OCI-LY7 (cell line): ENCODE measurements around the gene KRT6B. TPM values are rescaled to one million over a fixed set of nuclear protein-coding genes. Genes with fewer than 3 reads are reported as not detected.

ENCODE experiments used
- BruUV-seq: library from RNA; stranded (reverse); fragments of 400-500 nt; replicated peaks from 2 replicates; lab custom pipeline; 2021; lab: Mats Ljungman, UMichigan
- CTCF ChIA-PET: fragments of 300-600 bp; sonication (Branson Sonifier 250); formaldehyde crosslinking; loops from one replicate; lab custom pipeline; 2022; ENCODE audit warnings: antibody characterized with exemption; ENCODE audit not compliant: unreplicated experiment; lab: Charles Lee
- POLR2A ChIA-PET: fragments of 300-600 bp; sonication (Branson Sonifier 250); formaldehyde crosslinking; loops from one replicate; lab custom pipeline; 2022; ENCODE audit warnings: antibody characterized with exemption; lab: Charles Lee
- DNase-seq: peaks from one replicate; pipeline ENCODE4 v3.0.0-alpha.2; 2015; ENCODE audit warnings: low spot score
- H2AFZ ChIP-seq: fragments of 200-600 bp; sonication (generic), shearing (Covaris generic); 2 replicates; pipeline ENCODE4 v1.6.1; 2014; ENCODE audit warnings: mild to moderate bottlenecking, antibody characterized with exemption, low read length, moderate library complexity
- H3K27ac ChIP-seq: fragments of 200-600 bp; sonication (generic); 2 replicates; pipeline ENCODE4 v1.5.1; 2014; ENCODE audit warnings: mixed run types, low read depth, mild to moderate bottlenecking, moderate library complexity, low read length, inconsistent platforms; ENCODE audit not compliant: poor library complexity, severe bottlenecking
- H3K36me3 ChIP-seq: fragments of 200-600 bp; sonication (generic); 2 replicates; pipeline ENCODE4 v1.6.1; 2014; ENCODE audit warnings: mild to moderate bottlenecking, antibody characterized with exemption, low read length, moderate library complexity, mixed read lengths; ENCODE audit not compliant: insufficient read depth
- H3K4me1 ChIP-seq: fragments of 200-600 bp; sonication (generic); 2 replicates; pipeline ENCODE4 v1.5.1; 2014; ENCODE audit warnings: mild to moderate bottlenecking, low read length; ENCODE audit not compliant: insufficient read depth, poor library complexity, severe bottlenecking
- H3K4me2 ChIP-seq: fragments of 200-600 bp; sonication (generic); 2 replicates; pipeline ENCODE4 v1.6.1; 2014; ENCODE audit warnings: mild to moderate bottlenecking, low read length
- H3K4me3 ChIP-seq: fragments of 200-600 bp; sonication (generic); 2 replicates; pipeline ENCODE4 v1.5.1; 2014; ENCODE audit warnings: mild to moderate bottlenecking, low read depth, low read length; ENCODE audit not compliant: poor library complexity, severe bottlenecking
- H3K79me2 ChIP-seq: fragments of 200-600 bp; sonication (generic); 2 replicates; pipeline ENCODE4 v1.6.1; 2016; ENCODE audit warnings: low read depth, mild to moderate bottlenecking, low read length, moderate library complexity, mixed read lengths; ENCODE audit not compliant: insufficient read depth
- H3K9me2 ChIP-seq: fragments of 200-600 bp; sonication (generic); 2 replicates; pipeline ENCODE4 v1.6.1; 2016; ENCODE audit warnings: mild to moderate bottlenecking, low read length, mixed read lengths; ENCODE audit not compliant: insufficient read depth
- H3K9me3 ChIP-seq: fragments of 200-600 bp; sonication (generic); 2 replicates; pipeline ENCODE4 v1.6.1; 2014; ENCODE audit warnings: mild to moderate bottlenecking, mixed run types, low read length, mixed read lengths
- H4K20me1 ChIP-seq: fragments of 200-600 bp; sonication (generic); 2 replicates; pipeline ENCODE4 v1.6.1; 2014; ENCODE audit warnings: mild to moderate bottlenecking, antibody characterized with exemption, low read length, moderate library complexity, mixed read lengths; ENCODE audit not compliant: insufficient read depth
- CTCF ChIP-seq: fragments of 200-600 bp; sonication (generic); conservative IDR thresholded peaks from 2 replicates; pipeline ENCODE4 v1.5.1; 2014; ENCODE audit warnings: mild to moderate bottlenecking, antibody characterized with exemption, low read length, moderate library complexity, mixed read lengths
- EZH2phosphoT487 ChIP-seq: fragments of 200-600 bp; sonication (generic); IDR thresholded peaks from 2 replicates; pipeline ENCODE4 v1.6.1; 2018; ENCODE audit warnings: low read depth, borderline replicate concordance, mild to moderate bottlenecking, mixed run types, antibody characterized with exemption, low read length, moderate library complexity, mixed read lengths
- intact Hi-C: fragments of 100-400 bp; cut with micrococcal nuclease; formaldehyde crosslinking; loops from one replicate; pipeline ENCODE4 v1.10.0; 2022; ENCODE audit not compliant: unreplicated experiment
- total RNA-seq, 2 experiments: library from RNA; depleted of rRNA in 1 of 2; stranded (reverse); fragments of >200 nt in 1 of 2; shearing (Covaris generic) in 1 of 2; gene quantifications; 2 replicates each; pipeline ENCODE4 v1.2.3, GENCODE V29; 2014 to 2022

KRT6B gene
- total RNA-seq, 2 experiments from 2014 or later, result not detected

GRCh38 chr12:52499806-52500560 is 48.0 kb upstream of the KRT6B start:
- H3K9me3 ChIP-seq, result no peaks in the 10 kb centered on the region
- BruUV-seq, result no TSS peak
- H3K4me2 ChIP-seq, result no peak overlapping the region
- no peak overlapping the region for H3K27ac ChIP-seq
- peaks cover 21% of the 10 kb centered on the region for H3K4me1 ChIP-seq
- no peaks in the 10 kb centered on the region for H3K36me3 ChIP-seq
- H2AFZ ChIP-seq, result no peak overlapping the region
- no peak overlapping the region for H3K4me3 ChIP-seq
- TF ChIP-seq EZH2phosphoT487 (no peak), CTCF (no peak)
- CTCF ChIA-PET, result no interaction called here
- intact Hi-C loops, result no loop called here
- H3K79me2 ChIP-seq, result no peaks in the 10 kb centered on the region
- POLR2A ChIA-PET, result interaction anchor here (0.6 kb wide), 1 partner anchor 56 kb away, joined by 3 read pairs; no protein-coding TSS in a partner anchor
- DNase-seq, result no peak
- no peaks in the 10 kb centered on the region for H3K9me2 ChIP-seq
- no peaks in the 10 kb centered on the region for H4K20me1 ChIP-seq

GRCh38 chr12:52498946-52499345 is 47.0 kb upstream of the KRT6B start:
- Histone ChIP-seq H4K20me1 (no peaks in the 10 kb centered on the region), H2AFZ (no peak overlapping the region), H3K9me3 (no peaks in the 10 kb centered on the region), H3K4me2 (no peak overlapping the region), H3K79me2 (no peaks in the 10 kb centered on the region), H3K36me3 (no peaks in the 10 kb centered on the region), H3K4me1 (peaks cover 21% of the 10 kb centered on the region), H3K27ac (no peak overlapping the region), H3K9me2 (no peaks in the 10 kb centered on the region), H3K4me3 (no peak overlapping the region)
- no peak for TF ChIP-seq EZH2phosphoT487
- TF ChIP-seq CTCF, result no peak
- POLR2A ChIA-PET, result no interaction called here
- BruUV-seq, result no TSS peak
- intact Hi-C loops, result no loop called here
- CTCF ChIA-PET, result no interaction called here
- DNase-seq, result no peak

GRCh38 chr12:52497975-52498374 is 46.0 kb upstream of the KRT6B start:
- TF ChIP-seq EZH2phosphoT487, result no peak
- TF ChIP-seq CTCF, result no peak
- H3K36me3 ChIP-seq, result no peaks in the 10 kb centered on the region
- ChIA-PET CTCF (no interaction called here), POLR2A (no interaction called here)
- no peak overlapping the region for H3K4me2 ChIP-seq
- H3K9me3 ChIP-seq, result no peaks in the 10 kb centered on the region
- peaks cover 21% of the 10 kb centered on the region for H3K4me1 ChIP-seq
- no peaks in the 10 kb centered on the region for H4K20me1 ChIP-seq
- no peak overlapping the region for H3K27ac ChIP-seq
- H3K4me3 ChIP-seq, result no peak overlapping the region
- intact Hi-C loops, result no loop called here
- H3K79me2 ChIP-seq, result no peaks in the 10 kb centered on the region
- no peaks in the 10 kb centered on the region for H3K9me2 ChIP-seq
- no peak overlapping the region for H2AFZ ChIP-seq
- no peak for DNase-seq
- BruUV-seq, result no TSS peak
